Activated CD4-positive, alpha-beta T cell treated with anti-CD3 and anti-CD28 coated beads, Interleukin-10, Interleukin-2, amounts not matched to agents 100 ng/mL and 50 ng/mL, durations not matched to agents 16 hours and 8 hours (primary cell): Measurements from ENCODE around the gene INSIG2.

ENCODE experiments used
- DNase-seq: peaks from one replicate; pipeline ENCODE4 v3.0.0-alpha.2; 2020

Gene INSIG2

DNA sequence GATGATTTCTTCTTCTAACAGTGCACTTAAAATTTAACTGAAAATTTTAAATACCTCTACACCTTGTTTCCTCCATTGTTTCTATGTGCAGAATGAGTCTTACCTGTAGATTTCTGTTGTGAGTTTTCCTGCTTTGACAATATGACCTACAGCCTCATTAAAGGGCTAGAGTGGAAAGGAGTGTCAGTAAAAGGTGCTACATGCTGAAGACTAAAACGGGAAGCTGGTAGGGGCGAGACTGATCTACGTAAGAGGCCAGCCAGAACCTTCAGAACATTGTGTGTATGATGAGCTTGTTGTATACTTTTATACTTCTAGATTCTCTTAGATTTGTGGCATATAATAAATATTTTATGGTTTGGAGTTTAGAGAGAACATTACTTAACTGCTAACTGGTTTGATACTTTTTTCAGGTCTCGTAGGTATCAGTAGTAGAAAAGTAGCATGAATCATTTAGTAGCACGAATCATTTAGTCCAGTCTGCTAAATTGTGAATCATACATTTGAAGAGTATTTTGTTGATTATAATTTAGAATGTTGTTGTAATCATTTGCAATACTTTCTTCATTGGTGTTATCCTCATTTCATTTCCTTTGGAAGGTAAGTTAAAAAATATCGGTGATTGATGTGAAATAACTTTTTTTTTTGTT is 14.3 kb downstream of the INSIG2 start:
- DNase-seq, result no peak

DNA sequence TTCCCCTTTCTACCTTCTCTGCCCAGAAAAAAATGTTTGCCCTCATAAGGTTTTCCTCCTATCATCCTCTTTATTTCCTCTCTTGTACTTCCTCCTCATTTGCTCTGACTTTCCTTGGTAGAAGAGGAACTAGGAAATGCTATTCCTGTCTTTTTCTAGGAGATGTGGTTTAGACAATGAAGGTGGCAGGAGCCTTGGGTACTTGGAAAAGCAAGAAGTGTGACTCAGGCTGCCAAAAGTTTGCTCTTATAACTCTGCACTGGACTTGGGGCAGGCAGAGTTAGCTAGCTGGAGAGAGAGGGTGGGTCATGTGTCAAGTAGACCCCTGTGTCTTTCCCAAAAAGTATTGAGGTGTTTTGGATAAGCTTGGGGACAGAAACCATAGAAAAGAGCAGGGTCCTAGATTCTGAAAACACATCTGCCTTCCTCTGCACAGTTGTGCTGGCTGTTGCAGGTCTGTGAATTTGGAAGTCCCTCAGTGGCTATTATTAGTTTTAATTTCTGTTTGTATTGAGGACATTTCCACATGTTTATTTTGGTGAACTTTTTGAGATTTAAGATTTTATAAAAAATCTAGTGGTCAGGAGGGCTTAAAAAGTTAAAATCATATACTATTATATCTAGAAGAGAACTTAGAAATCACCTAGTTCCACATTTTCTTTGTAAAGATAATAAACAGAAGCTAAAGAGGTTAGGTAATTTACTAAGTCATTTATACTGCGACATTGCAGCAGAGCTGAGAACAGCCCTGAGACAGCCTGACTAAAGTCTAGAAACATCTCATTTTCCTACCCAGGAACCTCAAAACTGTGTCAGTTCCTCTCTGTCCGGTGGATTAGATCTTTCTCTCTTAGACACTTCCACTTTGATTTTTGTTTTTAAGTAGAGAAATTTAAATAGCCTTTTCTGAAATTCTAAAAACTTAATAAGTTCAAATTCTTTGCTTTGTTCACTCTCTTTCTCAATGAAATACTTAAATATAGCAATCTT is 16.0 kb downstream of the INSIG2 start:
- DNase-seq, result peak; percentile 58

DNA sequence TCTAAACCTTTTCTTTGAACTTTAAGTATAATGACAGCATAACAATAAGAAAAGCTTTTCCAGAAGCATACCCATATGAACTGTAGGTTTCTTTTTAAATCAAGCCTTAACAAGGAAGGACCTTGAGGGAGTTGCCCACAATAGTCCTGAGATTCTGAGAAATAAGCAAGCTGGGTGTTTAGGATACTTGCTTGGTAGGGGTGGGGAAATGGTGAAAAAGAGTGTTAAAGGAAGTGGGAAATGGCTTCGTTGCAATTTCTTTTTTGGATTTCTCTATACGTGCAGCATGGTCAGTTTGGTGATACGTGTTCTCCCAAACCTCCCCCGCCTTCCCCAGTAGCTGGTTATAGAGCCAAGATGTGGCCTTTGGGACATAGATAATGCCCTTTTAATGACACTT is 17.2 kb downstream of the INSIG2 start:
- no peak for DNase-seq

DNA sequence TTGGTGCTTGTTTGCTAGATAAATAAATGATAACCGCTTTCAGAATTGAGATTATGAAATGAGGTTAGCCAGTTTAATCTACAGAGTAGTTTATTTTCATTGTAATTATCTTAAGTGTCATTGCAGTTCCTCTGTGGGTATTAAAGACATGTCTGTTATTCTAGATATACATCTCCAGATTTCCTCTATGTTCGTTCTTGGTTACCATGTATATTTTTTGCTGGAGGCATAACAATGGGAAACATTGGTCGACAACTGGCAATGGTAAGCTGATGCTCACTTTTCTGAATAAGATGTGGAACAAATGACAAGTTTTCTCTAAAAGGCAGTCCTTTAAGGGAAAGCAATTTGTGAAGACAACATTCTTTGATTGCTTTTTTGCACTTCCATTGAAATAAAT is 18.7 kb downstream of the INSIG2 start:
- no peak for DNase-seq

DNA sequence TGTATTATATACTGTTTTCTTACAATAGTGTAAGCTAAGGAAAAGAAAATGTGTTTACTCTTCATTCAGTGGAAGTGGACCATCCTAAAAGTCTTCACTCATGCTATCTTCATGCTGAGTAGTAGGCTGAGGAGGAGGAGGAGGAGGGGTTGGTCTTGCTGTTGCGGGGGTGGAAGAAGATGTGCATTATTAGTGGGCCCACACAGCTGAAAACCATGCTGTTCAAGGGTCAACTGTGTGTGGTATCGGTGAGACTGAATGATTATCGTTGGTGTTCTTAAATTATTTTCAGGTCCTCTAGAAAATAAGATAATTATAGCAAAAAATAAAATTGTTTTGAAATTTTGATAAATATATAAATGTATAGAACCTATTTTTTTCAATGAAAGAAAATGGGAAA is 22.0 kb downstream of the INSIG2 start:
- DNase-seq, result no peak

GRCh38 chr2:118110991-118111390 is 22.7 kb downstream of the INSIG2 start:
- DNase-seq, result no peak

GRCh38 chr2:118112771-118113334 is 24.6 kb downstream of the INSIG2 start:
- DNase-seq, result no peak

GRCh38 chr2:118114863-118115262 is 26.6 kb downstream of the INSIG2 start:
- DNase-seq, result no peak

DNA sequence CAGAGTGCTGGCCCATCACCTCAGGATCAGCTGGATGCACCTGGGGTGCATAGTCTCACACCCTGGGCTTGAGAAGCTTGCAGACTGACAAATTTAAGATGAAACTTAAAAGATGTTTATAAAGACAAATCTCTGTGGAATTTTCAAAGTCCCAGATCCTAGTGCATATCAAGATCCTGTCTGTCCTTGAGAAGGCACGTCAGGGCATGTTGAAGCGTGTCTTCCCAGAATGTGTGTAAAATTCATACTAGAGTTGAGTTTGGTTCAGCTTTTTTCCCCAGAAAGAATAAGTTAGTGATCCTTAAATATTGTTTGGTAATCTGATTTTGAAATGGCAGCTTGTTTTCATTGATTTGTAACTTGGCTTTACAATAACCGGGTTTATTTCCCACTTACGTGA is 27.5 kb downstream of the INSIG2 start:
- no peak for DNase-seq

- DNase-seq, result no peak
These were observed 30.2 kb downstream of the INSIG2 start for GRCh38 chr2:118118479-118118878.

DNA sequence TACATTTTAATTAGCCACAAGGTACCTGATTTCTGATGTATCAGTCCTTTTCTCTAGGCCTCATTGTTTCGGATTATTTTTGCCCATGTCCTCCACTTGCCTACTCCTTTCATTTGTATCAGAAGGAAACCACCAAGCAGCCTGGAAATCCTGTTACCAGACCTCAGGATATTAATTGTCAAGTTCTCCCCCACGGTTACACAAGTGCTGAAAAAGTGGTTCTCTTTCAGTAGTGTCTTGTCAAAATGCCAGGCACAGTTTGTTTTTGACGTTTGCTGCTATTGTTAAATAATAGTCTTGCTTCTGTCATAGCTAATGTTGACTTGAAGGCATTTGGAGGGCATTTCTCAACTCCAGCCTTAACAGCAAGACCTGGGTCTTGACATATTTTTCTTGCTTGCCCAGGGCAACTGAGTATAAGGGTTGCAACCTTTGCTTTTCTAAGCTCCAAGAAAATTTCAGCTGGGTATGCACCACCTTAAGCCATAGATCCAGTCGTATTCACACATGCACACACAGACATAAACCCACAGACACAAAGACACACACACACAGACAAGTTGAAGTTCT is 31.0 kb downstream of the INSIG2 start:
- no peak for DNase-seq

DNA sequence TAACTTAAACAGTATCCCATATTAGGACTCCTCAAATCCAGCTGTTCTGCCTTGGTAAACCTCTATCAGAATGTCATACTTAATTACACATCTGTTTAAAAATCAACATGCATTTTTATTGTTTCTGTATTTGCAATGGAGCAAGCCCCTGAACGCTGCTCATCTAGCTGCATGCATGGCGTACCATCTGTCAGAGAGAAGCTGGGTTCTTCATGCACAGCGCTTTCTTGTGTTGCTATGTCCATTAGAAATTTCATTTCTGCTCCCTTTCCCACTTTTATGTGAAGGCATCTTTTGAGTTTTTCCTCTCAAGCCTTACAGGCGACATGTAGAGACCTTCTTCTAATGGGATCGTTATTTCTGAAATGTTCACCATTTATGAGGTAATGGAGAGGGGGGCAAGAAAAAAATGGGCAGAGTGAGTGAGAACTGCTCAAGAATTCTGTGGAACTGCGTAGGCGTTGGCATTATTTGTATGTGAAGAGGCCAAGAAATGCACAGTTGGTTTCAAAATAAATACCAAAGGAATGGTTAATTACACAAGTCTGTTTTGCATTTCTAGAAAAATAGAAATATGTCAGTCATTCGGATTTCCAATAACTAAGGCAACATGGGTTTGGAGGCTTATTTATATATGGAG is 31.6 kb downstream of the INSIG2 start:
- no peak for DNase-seq

GRCh38 chr2:118120401-118120780 is 32.1 kb downstream of the INSIG2 start:
- DNase-seq, result no peak

- DNase-seq, result no peak
These were observed 32.8 kb downstream of the INSIG2 start for GRCh38 chr2:118121101-118121500.

DNA sequence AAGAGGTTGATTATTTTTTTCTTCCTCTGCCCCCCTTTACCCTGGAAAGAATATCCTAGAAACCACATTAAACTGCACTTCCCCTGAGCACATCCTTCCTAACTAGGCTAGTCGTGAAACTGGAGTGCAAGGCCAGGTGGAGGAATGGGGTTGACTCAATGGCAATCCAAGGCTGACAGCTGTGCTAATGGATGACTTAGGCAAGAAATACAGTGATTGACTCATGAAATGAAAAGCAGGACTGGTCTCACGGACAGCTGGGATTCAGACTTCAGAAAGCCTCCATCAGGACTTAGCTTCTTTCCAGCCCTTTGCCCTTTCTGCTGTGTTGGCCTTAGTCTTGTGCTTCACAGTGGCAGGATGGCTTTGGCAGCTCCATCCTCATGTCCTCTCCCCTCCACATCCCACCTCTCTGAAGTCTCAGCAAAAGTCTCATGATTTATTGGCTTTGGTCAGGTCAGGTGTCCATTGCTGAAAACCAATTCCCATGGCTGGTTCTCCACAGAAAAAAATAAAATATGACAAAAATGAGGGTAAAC is 33.8 kb downstream of the INSIG2 start:
- DNase-seq, result no peak

- no peak for DNase-seq
These were observed 34.5 kb downstream of the INSIG2 start for GRCh38 chr2:118122594-118123281.

GRCh38 chr2:118123561-118124232 is 35.4 kb downstream of the INSIG2 start:
- DNase-seq, result no peak

- no peak for DNase-seq
These were observed 36.1 kb downstream of the INSIG2 start for GRCh38 chr2:118124288-118124891.

- no peak for DNase-seq
These were observed 39.0 kb downstream of the INSIG2 start for GRCh38 chr2:118127250-118127649.

GRCh38 chr2:118128826-118129225 is 40.6 kb downstream of the INSIG2 start:
- DNase-seq, result no peak

DNA sequence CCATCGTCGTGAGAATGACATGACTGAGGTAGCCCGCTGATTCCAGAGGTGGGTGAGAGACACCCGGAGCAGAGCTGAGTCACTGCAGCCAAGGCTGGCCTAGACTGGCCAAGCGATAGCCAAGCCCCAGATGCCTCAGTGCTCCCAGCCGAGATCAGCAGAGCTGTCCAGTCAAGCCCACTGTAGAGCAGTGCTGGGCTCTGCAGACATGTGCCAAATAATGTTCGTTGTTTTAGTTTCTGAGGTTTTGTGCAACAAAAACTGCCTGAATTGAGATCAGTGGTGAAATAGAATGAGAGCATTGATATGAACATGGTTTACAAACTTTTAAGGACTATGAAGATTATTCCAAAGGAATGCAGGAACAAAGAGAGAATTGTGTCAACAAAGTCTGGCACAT is 42.1 kb downstream of the INSIG2 start:
- DNase-seq, result no peak
